Kidney capillary endothelial cell (primary cell): ENCODE measurements around the gene SMOC1.

Source experiments
- DNase-seq: peaks from one replicate; pipeline ENCODE4 v3.0.0-alpha.2; 2018; ENCODE audit warnings: low spot score

The SMOC1 gene

GRCh38 chr14:69863083-69863482, 16.1 kb upstream of the SMOC1 start:
- no peak for DNase-seq

- DNase-seq = no peak
Observed at GRCh38 chr14:69865701-69866365, 13.4 kb upstream of the SMOC1 start.

- no peak for DNase-seq
Observed at GRCh38 chr14:69868363-69868963, 10.8 kb upstream of the SMOC1 start.

GRCh38 chr14:69870613-69871012, 8.6 kb upstream of the SMOC1 start:
- no peak for DNase-seq

GRCh38 chr14:69873877-69874780, 5.1 kb upstream of the SMOC1 start:
- no peak for DNase-seq

GRCh38 chr14:69876221-69876847, 2.9 kb upstream of the SMOC1 start:
- DNase-seq = no peak

- no peak for DNase-seq
Observed at GRCh38 chr14:69876848-69877306, 2.3 kb upstream of the SMOC1 start.

- DNase-seq = no peak
Observed at GRCh38 chr14:69877492-69877891, 1.7 kb upstream of the SMOC1 start.

GRCh38 chr14:69878251-69878650, 965 bp upstream of the SMOC1 start:
- DNase-seq = no peak

- no peak for DNase-seq
Observed at GRCh38 chr14:69880044-69880487, 850 bp downstream of the SMOC1 start.

GRCh38 chr14:69880893-69881292, 1.7 kb downstream of the SMOC1 start:
- no peak for DNase-seq

GRCh38 chr14:69882116-69882864, 3.1 kb downstream of the SMOC1 start:
- DNase-seq = no peak

GRCh38 chr14:69882915-69883314, 3.7 kb downstream of the SMOC1 start:
- no peak for DNase-seq

GRCh38 chr14:69886453-69887242, 7.4 kb downstream of the SMOC1 start:
- no peak for DNase-seq

GRCh38 chr14:69887740-69888657, 8.8 kb downstream of the SMOC1 start:
- DNase-seq = no peak

- DNase-seq = no peak
Observed at GRCh38 chr14:69891422-69891821, 12.2 kb downstream of the SMOC1 start.

- DNase-seq = no peak
Observed at GRCh38 chr14:69895109-69895508, 15.9 kb downstream of the SMOC1 start.

- DNase-seq = no peak
Observed at GRCh38 chr14:69896080-69896479, 16.9 kb downstream of the SMOC1 start.

- DNase-seq = no peak
Observed at GRCh38 chr14:69896972-69897371, 17.8 kb downstream of the SMOC1 start.

- no peak for DNase-seq
Observed at GRCh38 chr14:69900603-69901002, 21.4 kb downstream of the SMOC1 start.
